ENCODE data around the gene ZNF22.
A peak's percentile ranks its signal among the peaks of the same experiment; 100 is the strongest.

DNA sequence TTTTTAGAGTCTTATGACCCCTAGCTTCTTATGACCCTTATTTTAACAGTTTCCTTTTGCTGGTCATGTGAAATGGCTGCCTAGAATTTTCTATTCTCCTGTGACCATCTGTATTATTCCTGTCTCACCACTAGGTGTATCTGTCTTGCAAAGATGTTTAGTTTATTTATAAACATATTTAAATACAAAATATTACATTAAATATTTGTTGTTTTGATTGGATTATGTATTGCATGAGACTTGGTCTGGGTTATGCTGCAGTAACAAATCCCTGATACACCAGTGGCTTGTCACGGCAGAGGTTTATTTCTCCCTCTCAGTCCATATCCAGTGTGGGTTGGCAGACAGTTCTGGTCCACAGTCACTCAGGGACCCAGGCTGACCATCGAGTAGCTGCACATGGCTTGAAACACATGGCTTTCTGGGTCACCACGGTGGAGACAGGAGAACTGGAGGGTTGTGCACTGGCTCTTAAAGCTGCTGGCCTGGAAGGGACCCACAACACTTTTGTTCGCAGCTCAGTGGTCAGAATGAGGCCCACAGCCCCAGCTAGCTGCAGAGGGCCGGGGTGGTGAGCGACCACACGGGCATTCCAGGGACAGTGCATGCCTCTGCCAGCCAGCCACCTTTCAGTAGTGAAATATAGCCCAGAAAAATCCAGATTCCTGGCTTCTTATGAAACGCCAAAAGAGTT, 33.8 kb upstream of the ZNF22 start:
- TF ChIP-seq EZH2phosphoT487 (IDR thresholded peaks at IDR 0.05; ENCODE audit: borderline replicate concordance): no peak
- TF ChIP-seq, protein P1, sequence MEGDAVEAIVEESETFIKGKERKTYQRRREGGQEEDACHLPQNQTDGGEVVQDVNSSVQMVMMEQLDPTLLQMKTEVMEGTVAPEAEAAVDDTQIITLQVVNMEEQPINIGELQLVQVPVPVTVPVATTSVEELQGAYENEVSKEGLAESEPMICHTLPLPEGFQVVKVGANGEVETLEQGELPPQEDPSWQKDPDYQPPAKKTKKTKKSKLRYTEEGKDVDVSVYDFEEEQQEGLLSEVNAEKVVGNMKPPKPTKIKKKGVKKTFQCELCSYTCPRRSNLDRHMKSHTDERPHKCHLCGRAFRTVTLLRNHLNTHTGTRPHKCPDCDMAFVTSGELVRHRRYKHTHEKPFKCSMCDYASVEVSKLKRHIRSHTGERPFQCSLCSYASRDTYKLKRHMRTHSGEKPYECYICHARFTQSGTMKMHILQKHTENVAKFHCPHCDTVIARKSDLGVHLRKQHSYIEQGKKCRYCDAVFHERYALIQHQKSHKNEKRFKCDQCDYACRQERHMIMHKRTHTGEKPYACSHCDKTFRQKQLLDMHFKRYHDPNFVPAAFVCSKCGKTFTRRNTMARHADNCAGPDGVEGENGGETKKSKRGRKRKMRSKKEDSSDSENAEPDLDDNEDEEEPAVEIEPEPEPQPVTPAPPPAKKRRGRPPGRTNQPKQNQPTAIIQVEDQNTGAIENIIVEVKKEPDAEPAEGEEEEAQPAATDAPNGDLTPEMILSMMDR (IDR thresholded peaks at IDR 0.05 in 2 of 3, conservative IDR thresholded peaks at IDR 0.05 in 1 of 3; ENCODE audit: borderline replicate concordance in 1 of 3, insufficient read depth in 1 of 3, low read depth in 2 of 3, low read length in 2 of 3): peak in 1 of 3 experiments; percentile 27; a peak in 2 of 6 replicates
